SK-N-SH (cell line): ENCODE measurements around the gene CA5A. TPM values are rescaled to one million over a fixed set of nuclear protein-coding genes. Genes with fewer than 3 reads are reported as not detected.

Experiments used
- CTCF ChIA-PET: fragments of 300-600, 350-600 bp; formaldehyde crosslinking; extraction: SDS; loops from one replicate; lab custom pipeline; 2021; lab: Yijun Ruan, JAX
- POLR2A ChIA-PET: fragments of 350-600 bp; sonication (Branson Sonifier 250); formaldehyde crosslinking; extraction: SDS; loops from one replicate; lab custom pipeline; 2020; ENCODE audit warnings: antibody characterized with exemption, inconsistent platforms; lab: Yijun Ruan, JAX
- DNase-seq: peaks from one replicate; pipeline ENCODE4 v3.0.0; 2012
- H2AFZ ChIP-seq: fragments of 200-600 bp; sonication (generic); 2 replicates; pipeline ENCODE4 v1.8.1; 2016; ENCODE audit warnings: antibody characterized with exemption, mild to moderate bottlenecking, low read depth
- H3F3A ChIP-seq: fragments of 200-600 bp; sonication (generic); replicated peaks from 2 replicates; pipeline ENCODE3; 2016; ENCODE audit warnings: antibody characterized with exemption, mild to moderate bottlenecking; ENCODE audit not compliant: insufficient read depth
- H3K27ac ChIP-seq, 2 experiments: fragments of 200-500 bp in 1 of 2; fragments of 200-600 bp in 1 of 2; sonication (Bioruptor generic) in 1 of 2; sonication (generic), shearing (Covaris generic) in 1 of 2; 2 replicates each; pipeline versions ENCODE4 v1.5.1 to v1.6.1; 2014 to 2016; ENCODE audit warnings: low read depth in 2 of 2, inconsistent platforms in 1 of 2, low read length in 1 of 2, mild to moderate bottlenecking in 1 of 2, mixed read lengths in 1 of 2
- H3K27me3 ChIP-seq: fragments of 200-600 bp; sonication (generic), shearing (Covaris generic); 2 replicates; pipeline ENCODE4 v1.6.1; 2016; ENCODE audit warnings: mixed run types; ENCODE audit not compliant: insufficient read depth
- H3K36me3 ChIP-seq, 2 experiments: fragments of 200-500 bp in 1 of 2; fragments of 200-600 bp in 1 of 2; sonication (Bioruptor generic) in 1 of 2; sonication (generic) in 1 of 2; replicated peaks in 1 of 2; 2 replicates each; pipeline versions ENCODE3 to v1.5.1; 2014 to 2016; ENCODE audit warnings: low read length in 1 of 2, mild to moderate bottlenecking in 1 of 2; ENCODE audit not compliant: insufficient read depth in 2 of 2, control insufficient read depth in 1 of 2
- H3K4me1 ChIP-seq, 2 experiments: fragments of 200-500 bp in 1 of 2; fragments of 200-600 bp in 1 of 2; sonication (Bioruptor generic) in 1 of 2; sonication (generic), shearing (Covaris generic) in 1 of 2; 2 replicates each; pipeline versions ENCODE4 v1.5.1 to v1.6.1; 2014 to 2016; ENCODE audit warnings: low read depth in 1 of 2, low read length in 1 of 2, mixed run types in 1 of 2; ENCODE audit not compliant: insufficient read depth in 2 of 2, control insufficient read depth in 1 of 2
- H3K4me2 ChIP-seq: fragments of 200-600 bp; sonication (generic), shearing (Covaris generic); 2 replicates; pipeline ENCODE4 v1.6.1; 2017; ENCODE audit warnings: mixed run types
- H3K4me3 ChIP-seq, 2 experiments: fragments of 200-500 bp in 1 of 2; fragments of 200-600 bp in 1 of 2; sonication (Bioruptor generic) in 1 of 2; sonication (generic), shearing (Covaris generic) in 1 of 2; 2 replicates each; pipeline versions ENCODE4 v1.5.1 to v1.8.1; 2014 to 2016; ENCODE audit warnings: low read depth in 2 of 2, inconsistent platforms in 1 of 2, low read length in 1 of 2, mild to moderate bottlenecking in 1 of 2, mixed read lengths in 1 of 2, moderate library complexity in 1 of 2
- H3K79me2 ChIP-seq: fragments of 200-600 bp; sonication (generic); 2 replicates; pipeline ENCODE4 v1.8.1; 2017; ENCODE audit warnings: mild to moderate bottlenecking; ENCODE audit not compliant: insufficient read depth
- H3K9ac ChIP-seq: fragments of 200-600 bp; sonication (generic); 2 replicates; pipeline ENCODE4 v1.6.1; 2017; ENCODE audit warnings: mixed run types
- H3K9me2 ChIP-seq: fragments of 200-600 bp; sonication (generic); 2 replicates; pipeline ENCODE4 v1.6.1; 2017; ENCODE audit warnings: mixed run types
- H3K9me3 ChIP-seq: fragments of 200-600 bp; sonication (generic); 2 replicates; pipeline ENCODE4 v1.6.1; 2017; ENCODE audit warnings: mixed run types, mild to moderate bottlenecking, moderate library complexity
- H4K20me1 ChIP-seq: fragments of 200-600 bp; sonication (generic); 2 replicates; pipeline ENCODE4 v1.6.1; 2017; ENCODE audit warnings: mild to moderate bottlenecking, mixed run types; ENCODE audit not compliant: insufficient read depth
- CTCF ChIP-seq: fragments of 200-600 bp; sonication (generic); IDR thresholded peaks from 2 replicates; pipeline ENCODE4 v1.6.1; 2017; ENCODE audit warnings: antibody characterized with exemption, mild to moderate bottlenecking, moderate library complexity
- EP300 ChIP-seq, 2 experiments: IDR thresholded peaks; 2 replicates each; pipeline versions ENCODE4 v1.4.0 to v1.6.1; 2012; ENCODE audit warnings: borderline replicate concordance in 1 of 2, low read depth in 1 of 2, low read length in 1 of 2
- SMC3 ChIP-seq: IDR thresholded peaks from 2 replicates; pipeline ENCODE4 v1.6.1; 2012; ENCODE audit warnings: low read depth, low read length, improper control_type of control experiment
- TAF1 ChIP-seq: IDR thresholded peaks from 2 replicates; pipeline ENCODE4 v1.6.1; 2012; ENCODE audit warnings: low read depth, mild to moderate bottlenecking, low read length, moderate library complexity, borderline replicate concordance
- ZBTB33 ChIP-seq: IDR thresholded peaks from 2 replicates; pipeline ENCODE4 v1.4.0; 2012; ENCODE audit warnings: low read depth, borderline replicate concordance
- WGBS: methylation state at CpG from one replicate; pipeline ENCODE4 v1.1.6; 2017; ENCODE audit warnings: low lambda C conversion rate; 5-methylcytosine and 5-hydroxymethylcytosine counted together
- polyA plus RNA-seq, 3 experiments: library from polyadenylated mRNA; depleted of rRNA; stranded (reverse); fragments of >200 nt; gene quantifications; 2 replicates each; pipeline ENCODE4 v1.2.3, GENCODE V29; 2012

Gene CA5A
- polyA plus RNA-seq, 1 of the 3 experiments (the other 2 are of a cell fraction), result not detected

- H3K4me1 ChIP-seq, result no peaks in the 10 kb centered on the region; a peak in 1 of 4 replicates
- CTCF ChIA-PET, result interaction anchor here (1.2 to 1.3 kb wide), 2 partner anchors 30 to 100 kb away, joined by 3 to 5 read pairs; no protein-coding TSS in a partner anchor
- H3K4me3 ChIP-seq, result no peak overlapping the region
- no peaks in the 10 kb centered on the region for H3K79me2 ChIP-seq
- POLR2A ChIA-PET, result no interaction called here
- no peaks in the 10 kb centered on the region for H4K20me1 ChIP-seq
- no peak for TF ChIP-seq CTCF
- no peak for TF ChIP-seq SMC3
- no peaks in the 10 kb centered on the region for H3K27me3 ChIP-seq
- no peak overlapping the region for H3K27ac ChIP-seq
- H3F3A ChIP-seq, result peaks cover 6% of the 10 kb centered on the region
- H2AFZ ChIP-seq, result no peak overlapping the region
- H3K9me2 ChIP-seq, result no peaks in the 10 kb centered on the region
- DNase-seq, result no peak
- no peaks in the 10 kb centered on the region for H3K36me3 ChIP-seq
- WGBS, result 84% methylated on average over 4 of the region's 5 CpGs
- H3K4me2 ChIP-seq, result no peak overlapping the region
- H3K9me3 ChIP-seq, result no peaks in the 10 kb centered on the region
- H3K9ac ChIP-seq, result no peak overlapping the region
These were observed 57.6 kb downstream of the CA5A start for GRCh38 chr16:87878704-87879103.

- Histone ChIP-seq H3K27me3 (no peaks in the 10 kb centered on the region), H3K4me2 (no peak overlapping the region), H3K9me3 (no peaks in the 10 kb centered on the region), H3K36me3 (no peaks in the 10 kb centered on the region), H3K4me1 (no peaks in the 10 kb centered on the region; a peak in 1 of 4 replicates), H3K27ac (no peak overlapping the region), H3K4me3 (no peak overlapping the region), H3K79me2 (no peaks in the 10 kb centered on the region), H4K20me1 (no peaks in the 10 kb centered on the region), H2AFZ (no peak overlapping the region), H3K9ac (no peak overlapping the region), H3K9me2 (no peaks in the 10 kb centered on the region), H3F3A (peaks cover 6% of the 10 kb centered on the region)
- POLR2A ChIA-PET, result no interaction called here
- DNase-seq, result no peak
- TF ChIP-seq EP300 (IDR thresholded peaks at IDR 0.05; ENCODE audit: borderline replicate concordance in 1 of 2, low read depth in 1 of 2, low read length in 1 of 2), result no peak
- peak; percentile 22 for TF ChIP-seq CTCF
- TF ChIP-seq TAF1, result no peak
- TF ChIP-seq SMC3, result 0 out of 2 replicates have a peak, but pooled peaks have one; percentile 16
- no peak for TF ChIP-seq ZBTB33
- WGBS, result 70% methylated on average over 14 of the region's 19 CpGs
- CTCF ChIA-PET, result interaction anchor here (1.2 to 1.3 kb wide), 2 partner anchors 31 to 99 kb away, joined by 3 to 5 read pairs; no protein-coding TSS in a partner anchor
These were observed 58.3 kb downstream of the CA5A start for GRCh38 chr16:87877942-87878507.
